Endodermal cell (in vitro differentiated cells): ENCODE measurements around the gene MRPS25. TPM values are rescaled to one million over a fixed set of nuclear protein-coding genes. Genes with fewer than 3 reads are reported as not detected.

Experiments used
- DNase-seq: peaks from one replicate; pipeline ENCODE4 v3.0.0-alpha.2; 2017
- H3K27ac ChIP-seq: 2 replicates; pipeline ENCODE4 v1.5.1; 2013; ENCODE audit warnings: mild to moderate bottlenecking, low read depth, low read length, moderate library complexity
- H3K27me3 ChIP-seq: 2 replicates; pipeline ENCODE4 v1.6.1; 2013; ENCODE audit warnings: mild to moderate bottlenecking, low read length, moderate library complexity; ENCODE audit not compliant: insufficient read depth, control insufficient read depth, poor library complexity, severe bottlenecking
- H3K36me3 ChIP-seq: 2 replicates; pipeline ENCODE4 v1.7.0; 2013; ENCODE audit warnings: mild to moderate bottlenecking, low read length, moderate library complexity; ENCODE audit not compliant: control insufficient read depth, insufficient read depth
- H3K4me1 ChIP-seq: one replicate; pipeline ENCODE4 v1.7.0; 2013; ENCODE audit warnings: low read length; ENCODE audit not compliant: control insufficient read depth, insufficient read depth
- H3K4me3 ChIP-seq: 2 replicates; pipeline ENCODE4 v1.5.1; 2013; ENCODE audit warnings: mild to moderate bottlenecking, low read length, moderate library complexity
- H3K9ac ChIP-seq: 2 replicates; pipeline ENCODE4 v1.6.1; 2013; ENCODE audit warnings: mild to moderate bottlenecking, low read length, moderate library complexity; ENCODE audit not compliant: poor library complexity, severe bottlenecking; ENCODE audit errors: extremely low read depth
- H3K9me3 ChIP-seq: 2 replicates; pipeline ENCODE4 v1.6.1; 2013; ENCODE audit warnings: mild to moderate bottlenecking, low read length, moderate library complexity; ENCODE audit not compliant: control insufficient read depth
- H3K27ac Mint-ChIP-seq: 2 replicates; pipeline ENCODE4 v1.8.0; 2020; ENCODE audit warnings: mixed read lengths
- H3K27me3 Mint-ChIP-seq: 2 replicates; pipeline ENCODE4 v1.8.0; 2021; ENCODE audit warnings: mild to moderate bottlenecking, mixed read lengths; ENCODE audit not compliant: insufficient read depth
- H3K36me3 Mint-ChIP-seq: 2 replicates; pipeline ENCODE4 v1.8.0; 2020; ENCODE audit warnings: low read depth, mixed read lengths
- H3K4me1 Mint-ChIP-seq: 2 replicates; pipeline ENCODE4 v1.8.0; 2020; ENCODE audit warnings: mixed read lengths
- H3K4me3 Mint-ChIP-seq: 2 replicates; pipeline ENCODE4 v1.8.0; 2020; ENCODE audit warnings: mild to moderate bottlenecking, moderate library complexity, mixed read lengths
- H3K9me3 Mint-ChIP-seq: 2 replicates; pipeline ENCODE4 v1.8.0; 2020; ENCODE audit warnings: mild to moderate bottlenecking, mixed read lengths
- CTCF ChIP-seq: fragments of 200-600 bp; sonication (generic); conservative IDR thresholded peaks from 2 replicates; pipeline ENCODE4 v1.5.0; 2021; ENCODE audit warnings: antibody characterized with exemption, mild to moderate bottlenecking
- WGBS, 2 experiments: methylation state at CpG; one replicate each; pipeline versions ENCODE4 v1.1.5 to v1.1.7; 2013; ENCODE audit warnings: missing lambda C conversion rate in 2 of 2, mixed read lengths in 1 of 2; ENCODE audit not compliant: insufficient coverage in 1 of 2, insufficient read length in 1 of 2; 5-methylcytosine and 5-hydroxymethylcytosine counted together
- total RNA-seq, 2 donors: library from RNA; stranded (reverse); fragmentation: NEBNext Ultra II Directional in 1 of 2; extraction: Animal tissue kit (Norgen Biotek cat#: 25700) in 1 of 2; gene quantifications; 2 replicates in 1 of 2; 3 replicates in 1 of 2; pipeline ENCODE4 v1.2.1, GENCODE V29; 2021

MRPS25 gene
- total RNA-seq, 2 donors from 2014 or later = 64.1 to 101 TPM

DNA sequence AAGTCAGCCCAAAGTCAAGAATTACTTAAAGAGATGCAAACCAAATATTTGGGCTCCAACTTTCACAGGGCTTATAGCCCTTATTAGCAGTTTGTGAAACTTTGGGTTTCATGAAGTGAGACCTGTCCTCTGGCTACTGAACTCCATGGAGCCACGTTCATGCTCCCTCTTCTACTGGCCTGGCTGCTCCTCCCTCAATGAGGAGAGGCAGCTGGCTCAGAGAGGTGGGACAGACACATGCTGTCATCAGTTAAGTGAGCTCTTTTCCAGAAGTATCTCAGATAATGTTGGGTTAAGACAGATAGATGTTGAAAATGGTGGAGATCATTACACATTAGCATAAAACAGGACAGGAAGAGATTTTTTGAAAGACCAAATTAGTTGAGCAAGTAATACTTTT lies 19.4 kb downstream of the MRPS25 start:
- no peak overlapping the region for H3K27ac Mint-ChIP-seq
- no peak for DNase-seq
- Histone ChIP-seq H3K36me3 (peaks cover 97% of the 10 kb centered on the region), H3K4me1 (no peaks in the 10 kb centered on the region), H3K9ac (no peak overlapping the region), H3K27me3 (no peaks in the 10 kb centered on the region), H3K9me3 (no peaks in the 10 kb centered on the region), H3K4me3 (no peak overlapping the region), H3K27ac (no peak overlapping the region)
- WGBS, 2 experiments = 89% methylated on average over 1 of the region's 1 CpG; no CpG with 5 or more reads in 1 of the 2 experiments
- H3K9me3 Mint-ChIP-seq = no peaks in the 10 kb centered on the region
- no peaks in the 10 kb centered on the region for H3K27me3 Mint-ChIP-seq
- peaks cover 82% of the 10 kb centered on the region for H3K36me3 Mint-ChIP-seq
- H3K4me3 Mint-ChIP-seq = no peak overlapping the region
- H3K4me1 Mint-ChIP-seq = no peaks in the 10 kb centered on the region
- no peak for TF ChIP-seq CTCF

- Histone ChIP-seq H3K9ac (no peak overlapping the region), H3K27me3 (no peaks in the 10 kb centered on the region), H3K4me3 (no peak overlapping the region), H3K36me3 (peaks cover 94% of the 10 kb centered on the region), H3K4me1 (no peaks in the 10 kb centered on the region), H3K9me3 (no peaks in the 10 kb centered on the region), H3K27ac (no peak overlapping the region)
- Mint-ChIP-seq H3K27me3 (no peaks in the 10 kb centered on the region), H3K27ac (peak overlapping the region; percentile 80), H3K9me3 (no peaks in the 10 kb centered on the region), H3K4me1 (no peaks in the 10 kb centered on the region), H3K4me3 (no peak overlapping the region), H3K36me3 (peaks cover 80% of the 10 kb centered on the region)
- TF ChIP-seq CTCF = no peak
- no peak for DNase-seq
- WGBS, 2 experiments = 96 to 98% methylated on average over 7 of the region's 7 CpGs
Observed at GRCh38 chr3:15044326-15044725, 20.8 kb downstream of the MRPS25 start.

- Mint-ChIP-seq H3K9me3 (no peaks in the 10 kb centered on the region), H3K4me1 (peaks cover 4% of the 10 kb centered on the region), H3K27ac (no peak overlapping the region), H3K27me3 (no peaks in the 10 kb centered on the region), H3K36me3 (peaks cover 84% of the 10 kb centered on the region), H3K4me3 (no peak overlapping the region)
- Histone ChIP-seq H3K9ac (no peak overlapping the region), H3K4me1 (peaks cover 4% of the 10 kb centered on the region), H3K4me3 (no peak overlapping the region), H3K36me3 (peaks cover 87% of the 10 kb centered on the region), H3K27me3 (no peaks in the 10 kb centered on the region), H3K9me3 (no peaks in the 10 kb centered on the region), H3K27ac (no peak overlapping the region)
- 94 to 98% methylated on average over 9 to 11 of the region's 11 CpGs for whole genome bisulfite sequencing, 2 experiments
- TF ChIP-seq CTCF = no peak
- no peak for DNase-seq
Observed at GRCh38 chr3:15043408-15044171, 21.5 kb downstream of the MRPS25 start.
